DOHH2 (cell line): ENCODE results near the gene CASKIN1.

Experiments
- H3F3A ChIP-seq: fragments of 200-600 bp; sonication (generic), shearing (Covaris generic); 2 replicates; pipeline ENCODE4 v1.6.0; 2016; ENCODE audit warnings: antibody characterized with exemption, mild to moderate bottlenecking; ENCODE audit not compliant: control insufficient read depth, insufficient read depth
- H3K27ac ChIP-seq: fragments of 200-600 bp; sonication (generic); 2 replicates; pipeline ENCODE4 v1.5.1; 2014; ENCODE audit warnings: low read depth, mild to moderate bottlenecking, low read length, moderate library complexity
- H3K27me3 ChIP-seq: fragments of 200-600 bp; sonication (generic); 2 replicates; pipeline ENCODE4 v1.6.1; 2014; ENCODE audit warnings: mild to moderate bottlenecking, low read length, mixed read lengths; ENCODE audit not compliant: control insufficient read depth
- H3K36me3 ChIP-seq: fragments of 200-600 bp; sonication (generic); 2 replicates; pipeline ENCODE4 v1.6.1; 2014; ENCODE audit warnings: mild to moderate bottlenecking, low read length, moderate library complexity, mixed read lengths; ENCODE audit not compliant: control insufficient read depth
- H3K4me1 ChIP-seq: fragments of 200-600 bp; sonication (generic); 2 replicates; pipeline ENCODE4 v1.6.1; 2014; ENCODE audit warnings: mild to moderate bottlenecking, low read length, mixed read lengths; ENCODE audit not compliant: control insufficient read depth
- H3K4me2 ChIP-seq: fragments of 200-600 bp; sonication (generic); 2 replicates; pipeline ENCODE4 v1.6.0; 2014; ENCODE audit warnings: mild to moderate bottlenecking, low read length, moderate library complexity
- H3K4me3 ChIP-seq: fragments of 200-600 bp; sonication (generic); 2 replicates; pipeline ENCODE4 v1.5.1; 2014; ENCODE audit warnings: mild to moderate bottlenecking, low read length, mixed read lengths
- H3K79me2 ChIP-seq: fragments of 200-600 bp; sonication (generic); 2 replicates; pipeline ENCODE4 v1.6.1; 2014; ENCODE audit warnings: mild to moderate bottlenecking, low read length, mixed read lengths; ENCODE audit not compliant: control insufficient read depth
- H3K9me2 ChIP-seq: fragments of 200-600 bp; sonication (generic); replicated peaks from 2 replicates; pipeline ENCODE4 v1.6.1; 2014; ENCODE audit warnings: mild to moderate bottlenecking, low read length, mixed read lengths; ENCODE audit not compliant: control insufficient read depth
- H3K9me3 ChIP-seq: fragments of 200-600 bp; sonication (generic); 2 replicates; pipeline ENCODE4 v1.6.1; 2014; ENCODE audit warnings: antibody characterized with exemption, low read length, mixed read lengths; ENCODE audit not compliant: control insufficient read depth, insufficient read depth
- H4K20me1 ChIP-seq: fragments of 200-600 bp; sonication (generic); 2 replicates; pipeline ENCODE4 v1.6.0; 2014; ENCODE audit warnings: low read depth, mild to moderate bottlenecking, antibody characterized with exemption, low read length, moderate library complexity; ENCODE audit not compliant: control insufficient read depth, insufficient read depth
- EZH2phosphoT487 ChIP-seq: fragments of 200-600 bp; sonication (generic); IDR thresholded peaks from 2 replicates; pipeline ENCODE4 v1.6.1; 2017; ENCODE audit warnings: borderline replicate concordance, mild to moderate bottlenecking, antibody characterized with exemption, low read length, moderate library complexity, mixed read lengths
- TF ChIP-seq, protein P1 (sequence below): fragments of 200-600 bp; sonication (generic); IDR thresholded peaks from one replicate; pipeline ENCODE4 v1.5.1; 2014; ENCODE audit warnings: antibody characterized with exemption, mild to moderate bottlenecking, low read depth, low read length; ENCODE audit not compliant: poor library complexity, severe bottlenecking

CASKIN1 gene

DNA sequence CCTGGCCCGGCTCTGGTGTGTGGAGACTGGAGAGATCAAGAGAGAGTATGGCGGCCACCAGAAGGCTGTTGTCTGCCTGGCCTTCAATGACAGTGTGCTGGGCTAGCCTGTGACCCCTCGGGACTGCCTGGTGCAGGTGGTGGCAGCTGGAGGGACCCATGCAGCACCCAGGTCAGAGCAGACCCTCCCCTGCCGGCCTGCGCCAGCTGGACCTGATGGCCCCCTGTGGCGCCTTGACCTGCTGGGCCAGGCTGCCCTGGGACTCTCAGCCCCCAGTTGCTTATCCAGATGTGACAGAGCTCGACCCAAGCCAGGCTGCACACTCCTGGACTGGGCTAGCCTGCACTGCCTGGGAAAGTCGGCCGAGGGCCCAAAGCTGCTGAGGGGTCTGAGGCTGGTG is 12.4 kb upstream of the CASKIN1 start:
- no peaks in the 10 kb centered on the region for H3K9me2 ChIP-seq
- TF ChIP-seq EZH2phosphoT487: no peak
- TF ChIP-seq, protein P1, sequence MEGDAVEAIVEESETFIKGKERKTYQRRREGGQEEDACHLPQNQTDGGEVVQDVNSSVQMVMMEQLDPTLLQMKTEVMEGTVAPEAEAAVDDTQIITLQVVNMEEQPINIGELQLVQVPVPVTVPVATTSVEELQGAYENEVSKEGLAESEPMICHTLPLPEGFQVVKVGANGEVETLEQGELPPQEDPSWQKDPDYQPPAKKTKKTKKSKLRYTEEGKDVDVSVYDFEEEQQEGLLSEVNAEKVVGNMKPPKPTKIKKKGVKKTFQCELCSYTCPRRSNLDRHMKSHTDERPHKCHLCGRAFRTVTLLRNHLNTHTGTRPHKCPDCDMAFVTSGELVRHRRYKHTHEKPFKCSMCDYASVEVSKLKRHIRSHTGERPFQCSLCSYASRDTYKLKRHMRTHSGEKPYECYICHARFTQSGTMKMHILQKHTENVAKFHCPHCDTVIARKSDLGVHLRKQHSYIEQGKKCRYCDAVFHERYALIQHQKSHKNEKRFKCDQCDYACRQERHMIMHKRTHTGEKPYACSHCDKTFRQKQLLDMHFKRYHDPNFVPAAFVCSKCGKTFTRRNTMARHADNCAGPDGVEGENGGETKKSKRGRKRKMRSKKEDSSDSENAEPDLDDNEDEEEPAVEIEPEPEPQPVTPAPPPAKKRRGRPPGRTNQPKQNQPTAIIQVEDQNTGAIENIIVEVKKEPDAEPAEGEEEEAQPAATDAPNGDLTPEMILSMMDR: no peak
- H4K20me1 ChIP-seq: peaks cover 9% of the 10 kb centered on the region
- peaks cover 64% of the 10 kb centered on the region for H3K36me3 ChIP-seq
- H3K4me1 ChIP-seq: peaks cover 36% of the 10 kb centered on the region
- H3K4me2 ChIP-seq: no peak overlapping the region
- H3K4me3 ChIP-seq: no peak overlapping the region
- peaks cover 7% of the 10 kb centered on the region; the same call in 1 of the 2 replicates for H3F3A ChIP-seq
- no peaks in the 10 kb centered on the region for H3K9me3 ChIP-seq
- no peak overlapping the region for H3K27ac ChIP-seq
- no peaks in the 10 kb centered on the region for H3K27me3 ChIP-seq
- H3K79me2 ChIP-seq: peaks cover 46% of the 10 kb centered on the region

DNA sequence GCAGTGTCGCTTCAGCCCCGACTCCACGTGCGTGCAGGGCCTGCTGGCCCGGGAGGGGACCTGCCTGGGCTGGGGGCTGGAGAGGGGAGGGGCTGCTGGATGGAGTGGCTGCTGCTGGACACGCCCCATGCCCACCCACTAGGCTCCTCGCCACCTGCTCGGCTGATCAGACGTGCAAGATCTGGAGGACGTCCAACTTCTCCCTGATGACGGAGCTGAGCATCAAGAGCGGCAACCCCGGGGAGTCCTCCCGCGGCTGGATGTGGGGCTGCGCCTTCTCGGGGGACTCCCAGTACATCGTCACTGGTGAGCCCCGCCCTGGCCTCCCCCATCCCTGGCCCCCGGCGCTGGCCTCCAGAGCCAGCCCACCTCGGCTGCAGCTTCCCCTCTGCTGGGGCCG is 11.9 kb upstream of the CASKIN1 start:
- peaks cover 7% of the 10 kb centered on the region for H4K20me1 ChIP-seq
- peaks cover 42% of the 10 kb centered on the region for H3K79me2 ChIP-seq
- TF ChIP-seq, protein P1: no peak
- no peak for TF ChIP-seq EZH2phosphoT487
- H3K27ac ChIP-seq: no peak overlapping the region
- H3K27me3 ChIP-seq: no peaks in the 10 kb centered on the region
- no peak overlapping the region for H3K4me3 ChIP-seq
- peaks cover 34% of the 10 kb centered on the region for H3K4me1 ChIP-seq
- H3K4me2 ChIP-seq: no peak overlapping the region
- peaks cover 62% of the 10 kb centered on the region for H3K36me3 ChIP-seq
- no peaks in the 10 kb centered on the region for H3K9me3 ChIP-seq
- H3K9me2 ChIP-seq: no peaks in the 10 kb centered on the region
- peaks cover 7% of the 10 kb centered on the region; the same call in 1 of the 2 replicates for H3F3A ChIP-seq

DNA sequence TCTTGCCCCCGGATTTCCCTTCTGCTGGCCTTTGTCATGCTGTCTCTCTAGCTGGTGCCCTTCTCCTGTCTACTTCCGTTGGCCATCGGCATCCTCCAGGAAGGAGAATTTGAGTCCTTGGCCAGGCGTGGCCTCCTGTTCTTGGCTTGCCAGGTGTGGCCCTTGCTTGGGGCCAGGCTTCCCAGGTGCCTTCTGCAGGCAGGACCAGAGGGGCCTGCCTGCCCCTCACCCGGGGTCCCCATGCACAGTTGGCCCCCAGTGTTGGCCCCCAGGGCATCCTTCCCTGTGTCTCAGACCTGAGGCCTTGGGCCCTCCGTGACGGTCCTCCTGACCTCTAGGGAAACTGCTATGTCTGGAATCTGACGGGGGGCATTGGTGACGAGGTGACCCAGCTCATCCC is 11.5 kb upstream of the CASKIN1 start:
- H3K4me3 ChIP-seq: no peak overlapping the region
- H3K36me3 ChIP-seq: peaks cover 57% of the 10 kb centered on the region
- no peaks in the 10 kb centered on the region for H3K27me3 ChIP-seq
- H3K4me1 ChIP-seq: peaks cover 29% of the 10 kb centered on the region
- H3K9me3 ChIP-seq: no peaks in the 10 kb centered on the region
- H3K4me2 ChIP-seq: no peak overlapping the region; the same call in 1 of the 2 replicates
- peaks cover 4% of the 10 kb centered on the region; the same call in 1 of the 2 replicates for H3F3A ChIP-seq
- no peak for TF ChIP-seq EZH2phosphoT487
- TF ChIP-seq, protein P1: no peak
- H4K20me1 ChIP-seq: peaks cover 3% of the 10 kb centered on the region
- H3K9me2 ChIP-seq: no peaks in the 10 kb centered on the region
- H3K79me2 ChIP-seq: peaks cover 37% of the 10 kb centered on the region
- no peak overlapping the region for H3K27ac ChIP-seq
